SH-SY5Y (cell line): ENCODE results near the gene NUP188.

Experiments
- GATA2 ChIP-seq: IDR thresholded peaks from 2 replicates; pipeline ENCODE4 v1.6.1; 2011; ENCODE audit warnings: mild to moderate bottlenecking, low read depth, low read length
- GATA3 ChIP-seq: IDR thresholded peaks from 2 replicates; pipeline ENCODE4 v1.6.1; 2011; ENCODE audit warnings: low read depth, mild to moderate bottlenecking, low read length, moderate library complexity

- no peak for TF ChIP-seq GATA3
- no peak for TF ChIP-seq GATA2
Measured at GRCh38 chr9:128919402-128920089, 28.0 kb upstream of the NUP188 start.
